GM18951 (cell line): ENCODE measurements around the gene NEK6.

Source experiments
- POLR2A ChIP-seq: IDR thresholded peaks from 4 replicates; pipeline ENCODE4 v1.6.1; 2011; ENCODE audit warnings: mild to moderate bottlenecking; ENCODE audit not compliant: insufficient read length, insufficient read depth; ENCODE audit errors: extremely low read depth
- in situ Hi-C: fragments of 300-500 bp; cut with MboI; formaldehyde crosslinking; loops from one replicate; pipeline ENCODE4 v1.12.0; 2022; ENCODE audit warnings: low sequenced_read_pairs, mixed read lengths, inconsistent platforms; ENCODE audit not compliant: unreplicated experiment

The NEK6 gene

GRCh38 chr9:124353811-124354274, 96.1 kb downstream of the NEK6 start:
- in situ Hi-C loops = no loop called here
- no peak for TF ChIP-seq POLR2A

GRCh38 chr9:124354346-124355038, 96.7 kb downstream of the NEK6 start:
- in situ Hi-C loops = no loop called here
- TF ChIP-seq POLR2A = no peak

GRCh38 chr9:124355039-124355940, 97.5 kb downstream of the NEK6 start:
- in situ Hi-C loops = no loop called here
- peak; percentile 30 for TF ChIP-seq POLR2A

- in situ Hi-C loops = no loop called here
- no peak for TF ChIP-seq POLR2A
Observed at GRCh38 chr9:124355941-124356744, 98.4 kb downstream of the NEK6 start.

GRCh38 chr9:124356745-124357390, 99.1 kb downstream of the NEK6 start:
- TF ChIP-seq POLR2A = no peak

GRCh38 chr9:124357721-124358361, 100.1 kb downstream of the NEK6 start:
- in situ Hi-C loops = no loop called here
- TF ChIP-seq POLR2A = no peak

More at GRCh38 chr9:124356745-124357390, 99.1 kb downstream of the NEK6 start:
- in situ Hi-C loops = no loop called here

- in situ Hi-C loops = no loop called here
- TF ChIP-seq POLR2A = peak; percentile 7
Observed at GRCh38 chr9:124358631-124359030, 100.9 kb downstream of the NEK6 start.

- no peak for TF ChIP-seq POLR2A
- in situ Hi-C loops = no loop called here
Observed at GRCh38 chr9:124359426-124359825, 101.7 kb downstream of the NEK6 start.

- no peak for TF ChIP-seq POLR2A
- in situ Hi-C loops = no loop called here
Observed at GRCh38 chr9:124359855-124360678, 102.3 kb downstream of the NEK6 start.

- in situ Hi-C loops = no loop called here
- TF ChIP-seq POLR2A = no peak
Observed at GRCh38 chr9:124361128-124361527, 103.4 kb downstream of the NEK6 start.

GRCh38 chr9:124363326-124364096, 105.8 kb downstream of the NEK6 start:
- in situ Hi-C loops = no loop called here
- TF ChIP-seq POLR2A = no peak
